NCI-H2227 (cell line): ENCODE results near the gene IMPA2.
"Not testable (repeated sequence)": the region's sequence is repeated elsewhere in the genome, so short reads cannot be mapped to it uniquely, and the experiment has no call there.

Source experiments
- DNase-seq: peaks from one replicate; lab custom pipeline; 2025; ENCODE audit not compliant: unreplicated experiment; lab: John Stamatoyannopoulos, UW

The IMPA2 gene

DNA sequence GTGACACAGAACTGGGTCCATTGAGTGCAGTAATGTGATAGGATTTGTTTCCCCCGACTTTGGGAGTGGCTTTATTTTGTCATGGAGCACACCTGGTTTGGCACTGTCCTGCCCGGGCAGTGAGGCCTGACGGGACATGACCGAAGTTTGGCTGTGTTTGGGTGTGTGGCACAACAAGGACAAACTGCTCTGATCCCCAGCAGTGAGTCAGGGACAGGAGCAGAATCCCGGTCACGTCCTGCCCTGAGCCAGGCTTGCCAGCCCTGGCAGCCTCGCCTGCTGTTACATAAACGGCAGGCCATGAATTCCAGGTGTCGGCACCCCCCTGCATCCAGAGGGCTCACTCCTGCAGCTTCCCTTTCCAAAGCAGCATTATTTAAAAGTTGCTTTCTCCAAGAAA, 45.7 kb downstream of the IMPA2 start:
- DNase-seq: no peak

DNA sequence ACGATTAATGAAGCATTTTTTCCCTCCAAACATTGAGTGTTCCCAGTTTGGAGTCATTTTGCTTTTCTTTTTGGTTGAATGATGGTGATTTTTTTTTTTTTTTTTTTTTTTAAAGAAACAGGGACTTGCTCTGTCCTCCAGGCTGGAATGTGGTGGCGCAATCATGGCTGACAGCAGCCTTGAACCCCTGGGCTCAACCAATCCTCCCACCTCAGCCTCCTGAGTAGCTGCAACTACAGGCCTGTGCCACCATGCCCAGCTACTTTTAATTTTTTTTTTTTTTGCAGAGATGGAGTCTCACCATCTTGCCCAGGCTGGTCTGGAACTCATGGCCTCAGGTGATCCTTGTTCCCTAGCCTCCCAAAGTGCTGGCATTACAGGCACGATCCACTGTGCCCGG, 46.2 kb downstream of the IMPA2 start:
- no peak for DNase-seq

DNA sequence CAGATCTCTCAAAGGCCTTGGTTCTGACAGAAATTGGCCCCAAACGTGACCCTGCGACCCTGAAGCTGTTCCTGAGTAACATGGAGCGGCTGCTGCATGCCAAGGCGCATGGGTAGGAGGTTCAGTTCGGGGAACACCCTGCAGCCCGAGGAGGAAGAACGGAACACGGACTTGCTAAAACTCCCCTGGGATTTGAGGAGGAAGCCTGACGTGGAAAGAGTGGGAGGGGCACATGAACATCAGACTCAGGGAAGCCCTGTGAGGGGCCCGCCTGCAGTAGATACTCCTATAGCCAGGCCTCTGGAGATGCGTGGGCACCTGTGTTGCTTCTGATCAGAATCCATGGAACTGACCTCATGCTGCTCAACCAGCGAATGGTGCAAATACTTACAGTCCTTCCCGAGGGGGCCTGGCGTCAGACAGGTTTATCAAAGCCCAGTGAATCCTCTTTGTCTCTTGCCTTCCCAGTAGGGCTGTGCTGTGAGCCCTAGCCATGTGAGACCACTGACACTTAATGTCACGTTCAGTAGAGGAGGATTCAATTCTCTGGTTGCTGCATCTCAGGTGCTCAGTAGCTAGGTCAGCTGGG, 46.8 kb downstream of the IMPA2 start:
- no peak for DNase-seq

DNA sequence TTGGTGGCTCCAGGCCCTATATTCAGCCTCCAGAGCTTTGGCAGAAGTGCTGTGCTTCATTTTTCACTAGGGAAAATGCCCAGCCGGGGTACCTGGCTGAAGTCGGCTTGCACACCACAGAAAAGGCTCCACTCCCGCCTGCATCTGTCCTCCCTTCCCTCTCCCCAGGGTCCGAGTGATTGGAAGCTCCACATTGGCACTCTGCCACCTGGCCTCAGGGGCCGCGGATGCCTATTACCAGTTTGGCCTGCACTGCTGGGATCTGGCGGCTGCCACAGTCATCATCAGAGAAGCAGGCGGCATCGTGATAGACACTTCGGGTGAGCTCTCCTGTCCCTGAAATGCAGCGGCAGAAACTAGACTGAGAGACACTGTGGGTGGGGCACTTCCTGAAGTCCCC, 47.4 kb downstream of the IMPA2 start:
- DNase-seq: peak; percentile 13

DNA sequence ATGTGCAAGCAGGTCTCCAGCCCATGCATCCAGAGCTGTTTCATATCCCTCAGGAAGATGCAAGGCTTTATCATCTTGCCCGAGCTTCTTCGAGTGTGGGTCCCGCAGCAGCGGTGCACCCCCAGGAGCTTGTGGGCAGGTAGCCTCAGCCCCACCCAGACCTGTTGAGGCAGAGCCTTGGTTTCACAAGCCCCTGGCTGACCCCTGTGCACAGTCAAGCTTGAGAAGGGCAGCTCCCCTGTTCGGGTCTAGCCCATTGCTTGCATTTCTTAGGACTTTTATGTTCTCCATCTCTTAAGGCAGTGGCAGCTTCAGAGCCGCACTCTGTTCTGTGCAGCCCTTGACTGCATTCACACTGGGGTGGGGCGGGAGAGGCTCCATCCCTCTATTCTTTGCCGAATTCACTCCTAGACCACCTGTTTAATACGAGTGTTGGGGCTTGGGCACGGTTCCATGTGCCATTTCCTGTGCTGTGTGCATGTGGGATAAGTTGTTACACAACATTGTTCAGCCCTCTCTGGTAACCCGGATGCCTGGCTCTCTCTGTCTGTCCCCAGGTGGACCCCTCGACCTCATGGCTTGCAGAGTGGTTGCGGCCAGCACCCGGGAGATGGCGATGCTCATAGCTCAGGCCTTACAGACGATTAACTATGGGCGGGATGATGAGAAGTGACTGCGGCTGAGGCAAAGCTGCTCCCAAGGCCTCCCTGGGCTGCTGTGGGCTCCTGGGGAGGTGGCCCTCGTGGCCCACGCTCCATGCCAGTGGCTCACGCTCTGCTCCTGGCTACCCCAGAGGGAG, 48.7 kb downstream of the IMPA2 start:
- no peak for DNase-seq

DNA sequence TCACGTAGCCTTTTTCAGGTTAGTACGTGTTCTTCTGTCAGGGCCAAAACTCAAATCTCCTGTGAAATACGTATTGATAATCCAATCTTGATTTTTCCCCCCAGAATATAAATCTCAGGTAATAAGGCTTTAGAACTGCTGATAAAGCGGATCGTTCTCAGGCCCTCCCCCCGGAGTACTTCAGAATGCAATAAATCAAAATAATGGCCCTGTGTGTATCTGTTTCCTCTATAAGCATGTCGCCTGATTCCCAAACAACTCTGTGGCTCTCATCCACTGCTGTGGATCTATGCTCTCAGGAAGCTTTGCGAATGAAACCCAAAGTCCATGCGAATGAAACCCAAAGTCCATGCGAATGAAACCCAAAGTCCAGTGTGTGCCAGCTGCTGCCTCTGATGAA, 49.4 kb downstream of the IMPA2 start:
- DNase-seq: peak; percentile 16

DNA sequence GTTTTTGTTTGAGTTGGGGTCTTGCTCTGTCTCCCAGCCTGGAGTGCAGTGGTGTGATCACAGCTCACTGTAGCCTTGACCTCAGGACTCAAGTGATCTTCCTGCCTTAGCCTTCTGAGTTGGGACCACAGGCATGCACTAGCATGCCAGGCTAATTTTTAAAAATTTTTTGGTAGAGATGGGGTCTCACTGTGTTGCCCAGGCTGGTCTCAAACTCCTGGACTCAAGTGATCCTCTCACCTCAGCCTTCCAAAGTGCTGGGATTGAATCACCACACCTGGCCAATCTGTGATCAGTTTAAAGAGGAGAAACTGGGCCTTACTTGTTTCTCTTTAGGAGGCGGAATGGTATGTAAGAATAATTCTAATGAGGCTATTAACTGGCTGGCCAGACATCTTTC, 49.9 kb downstream of the IMPA2 start:
- no peak for DNase-seq

DNA sequence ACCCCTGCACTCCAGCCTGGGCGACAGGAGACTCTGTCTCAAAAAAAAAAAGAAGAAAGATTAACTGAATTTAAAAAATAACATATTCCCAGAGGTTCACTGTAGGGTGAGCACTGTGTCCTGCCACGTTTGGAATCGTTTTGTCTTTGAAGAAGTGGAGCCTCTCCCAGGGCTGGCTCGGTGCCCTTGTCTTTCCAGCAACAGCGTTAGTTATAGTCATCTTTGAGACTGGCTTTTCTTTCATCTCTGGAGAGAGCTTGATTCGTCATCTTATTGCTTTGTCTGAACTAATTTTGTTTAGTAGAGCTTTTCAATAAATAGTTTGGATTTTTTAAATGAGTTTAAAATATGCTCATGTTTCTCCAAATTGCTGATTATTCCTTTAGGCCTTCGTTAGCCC, 50.5 kb downstream of the IMPA2 start:
- no peak for DNase-seq

DNA sequence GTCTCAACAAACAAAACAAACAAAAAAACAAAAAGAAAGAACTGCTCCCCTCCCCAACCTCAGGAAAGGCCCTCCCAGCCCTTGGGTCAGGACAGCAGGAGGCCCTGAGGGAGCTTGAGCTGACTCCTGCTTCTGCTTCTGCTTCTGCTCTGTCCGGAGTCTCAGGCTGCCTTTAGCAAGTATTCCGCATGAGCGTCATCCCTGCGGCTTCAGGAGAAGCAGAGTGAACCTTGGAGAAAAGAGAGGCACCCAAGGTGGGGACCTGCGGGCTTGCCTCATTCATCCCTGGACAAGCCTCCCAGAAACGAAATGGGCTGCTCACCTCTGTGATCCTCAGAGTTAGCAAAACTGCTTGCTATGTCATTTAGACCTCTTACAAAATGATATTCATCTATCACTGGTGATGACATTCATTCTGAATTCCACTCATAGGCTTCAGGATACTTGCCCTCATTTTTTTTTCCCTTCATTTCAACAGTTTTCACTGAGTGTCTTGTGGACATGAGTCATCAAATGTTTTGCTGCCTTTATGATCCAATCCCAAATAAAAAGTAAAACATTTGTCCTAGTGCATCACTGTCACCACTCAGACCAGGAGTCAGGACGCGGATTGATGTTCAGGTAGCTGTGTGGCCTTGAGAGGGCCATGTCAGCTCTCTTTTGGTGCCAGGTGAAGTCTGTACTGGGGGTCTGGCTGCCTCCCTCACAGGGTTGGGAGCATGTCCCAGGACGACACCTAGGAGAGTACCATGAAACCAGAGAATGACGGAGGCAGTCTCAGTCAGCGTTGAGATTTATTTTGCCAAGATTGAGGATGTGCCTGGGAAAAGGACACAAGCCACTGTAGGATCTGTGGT, 51.7 kb downstream of the IMPA2 start:
- no peak for DNase-seq

DNA sequence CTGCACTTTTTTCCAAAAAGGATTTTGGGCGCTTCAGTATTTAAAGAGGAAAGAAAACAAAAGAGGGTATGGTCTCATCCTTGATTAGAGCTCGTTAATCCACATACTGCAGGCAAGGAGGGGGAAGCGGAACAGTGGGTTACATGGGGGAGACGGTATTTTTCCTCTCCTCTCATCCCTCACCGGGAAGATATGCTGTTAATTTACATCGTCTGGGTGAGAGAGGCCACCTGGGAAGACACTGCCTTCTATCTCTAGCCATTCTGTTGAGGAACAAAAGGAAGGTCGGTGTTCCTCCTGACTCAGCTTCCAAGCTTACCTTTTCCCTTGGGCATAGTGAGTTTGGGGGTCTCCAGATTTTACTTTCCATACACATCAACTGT, 52.3 kb downstream of the IMPA2 start:
- no peak for DNase-seq

DNA sequence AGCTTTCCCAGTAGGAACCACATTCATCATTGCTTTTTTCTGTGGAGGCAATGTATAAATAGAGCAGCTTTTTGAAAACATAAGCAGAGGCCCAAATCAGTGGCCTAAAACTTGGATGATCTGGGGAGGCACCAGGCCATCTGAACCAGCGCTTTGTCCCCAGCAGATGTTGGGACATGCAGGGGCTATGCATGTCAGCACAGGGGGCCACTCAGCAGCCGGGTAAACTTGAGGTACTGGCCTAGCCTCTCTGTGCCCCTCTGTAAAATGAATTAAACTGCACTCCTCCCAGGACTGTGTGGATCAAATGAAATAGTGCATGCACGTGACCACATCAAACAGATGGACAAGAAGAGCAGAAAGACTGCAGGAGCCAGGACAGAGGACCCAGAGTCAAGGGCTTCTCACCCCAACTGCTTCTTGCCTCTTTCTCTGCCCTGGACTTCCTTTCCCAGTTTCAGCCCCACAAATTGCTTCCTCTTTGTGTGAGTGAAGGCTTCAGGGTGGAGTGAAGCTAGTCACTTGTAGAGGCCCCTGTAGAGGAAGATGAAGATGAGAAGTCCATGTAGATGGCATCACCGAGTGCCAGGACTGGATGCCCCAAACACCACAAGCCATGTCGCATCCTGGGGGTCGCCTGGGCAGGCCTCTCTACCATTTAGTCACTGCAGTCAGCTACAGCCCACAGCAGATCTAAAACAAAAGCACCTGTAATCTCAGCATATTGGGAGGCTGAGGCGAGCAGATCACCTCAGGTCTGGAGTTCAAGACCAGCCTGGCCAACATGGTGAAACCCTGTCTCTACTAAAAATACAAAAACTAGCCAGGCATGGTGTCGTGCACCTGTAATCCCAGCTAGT, 53.2 kb downstream of the IMPA2 start:
- no peak for DNase-seq

DNA sequence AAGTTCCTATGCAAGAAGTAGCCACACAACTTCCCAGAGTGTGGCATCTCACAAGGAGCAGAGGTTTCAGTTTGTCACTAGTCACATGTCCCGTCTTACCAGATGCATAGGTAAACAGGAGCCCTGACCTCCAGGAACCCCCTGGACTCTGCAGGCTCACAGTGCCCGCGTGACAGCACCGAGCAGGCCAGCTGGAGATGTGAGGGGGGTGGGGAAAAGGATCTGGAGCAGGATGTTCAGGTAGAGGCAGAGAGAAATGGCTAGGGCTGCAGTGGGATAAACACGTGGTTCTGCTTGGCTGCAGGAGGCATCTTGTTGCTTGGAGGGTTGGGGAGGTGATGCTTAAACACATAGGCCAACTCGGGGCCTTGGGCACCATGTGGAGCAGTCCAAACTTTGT, 54.2 kb downstream of the IMPA2 start:
- DNase-seq: no peak

DNA sequence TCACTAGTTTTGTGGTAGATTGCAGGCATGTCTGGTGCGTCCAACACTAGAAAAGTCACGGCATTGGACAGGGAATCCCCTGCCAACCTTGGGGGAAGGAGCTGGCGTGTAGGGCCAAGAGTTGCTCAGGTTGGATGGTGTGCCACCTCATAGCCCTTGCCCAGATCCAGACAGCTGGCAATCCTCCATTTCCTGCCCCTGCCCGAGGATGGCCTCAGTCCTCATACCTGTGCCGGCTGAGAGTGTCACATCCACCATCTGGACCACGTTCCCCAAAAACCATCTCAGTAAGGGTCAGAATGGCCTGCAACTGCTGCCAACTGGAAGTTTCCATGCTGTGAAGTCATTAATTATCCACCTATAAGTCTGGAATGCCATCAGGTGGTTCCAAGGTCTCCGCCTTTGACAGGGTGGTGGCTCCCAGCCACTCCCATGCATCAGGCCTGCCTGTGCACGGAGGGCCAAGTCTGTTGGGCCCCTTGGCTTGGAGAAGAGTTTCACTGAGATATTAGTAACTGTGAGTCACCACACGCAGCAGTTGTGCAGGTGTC, 55.0 kb downstream of the IMPA2 start:
- no peak for DNase-seq

DNA sequence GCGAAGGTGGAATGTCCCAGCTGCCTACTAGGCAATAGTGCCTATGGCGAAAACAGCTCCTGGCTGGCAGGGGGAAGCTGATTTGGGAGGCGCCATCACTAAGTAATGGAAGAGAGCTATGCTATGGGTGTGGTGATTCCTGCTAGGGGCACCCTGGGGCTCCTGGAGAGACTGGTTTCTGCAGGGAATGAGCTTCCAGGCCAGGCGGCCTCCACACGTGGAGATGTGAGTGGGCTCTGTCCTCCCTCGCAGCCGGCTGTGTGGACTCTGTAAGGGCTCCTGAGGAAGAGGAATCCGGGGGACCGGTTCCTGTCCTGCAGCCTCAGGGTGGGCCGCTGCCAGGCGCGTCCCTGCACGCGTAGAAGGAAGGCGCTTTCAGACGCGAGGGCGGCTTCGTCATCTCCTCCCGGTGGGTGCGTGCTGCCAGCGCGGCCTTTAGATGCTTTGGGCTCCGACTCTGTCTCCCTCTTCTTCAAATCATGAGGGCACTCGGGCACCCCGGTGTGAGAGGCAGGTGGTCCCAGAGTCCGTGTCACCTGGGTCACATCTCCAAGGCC, 56.9 kb downstream of the IMPA2 start:
- peak; percentile 14 for DNase-seq

DNA sequence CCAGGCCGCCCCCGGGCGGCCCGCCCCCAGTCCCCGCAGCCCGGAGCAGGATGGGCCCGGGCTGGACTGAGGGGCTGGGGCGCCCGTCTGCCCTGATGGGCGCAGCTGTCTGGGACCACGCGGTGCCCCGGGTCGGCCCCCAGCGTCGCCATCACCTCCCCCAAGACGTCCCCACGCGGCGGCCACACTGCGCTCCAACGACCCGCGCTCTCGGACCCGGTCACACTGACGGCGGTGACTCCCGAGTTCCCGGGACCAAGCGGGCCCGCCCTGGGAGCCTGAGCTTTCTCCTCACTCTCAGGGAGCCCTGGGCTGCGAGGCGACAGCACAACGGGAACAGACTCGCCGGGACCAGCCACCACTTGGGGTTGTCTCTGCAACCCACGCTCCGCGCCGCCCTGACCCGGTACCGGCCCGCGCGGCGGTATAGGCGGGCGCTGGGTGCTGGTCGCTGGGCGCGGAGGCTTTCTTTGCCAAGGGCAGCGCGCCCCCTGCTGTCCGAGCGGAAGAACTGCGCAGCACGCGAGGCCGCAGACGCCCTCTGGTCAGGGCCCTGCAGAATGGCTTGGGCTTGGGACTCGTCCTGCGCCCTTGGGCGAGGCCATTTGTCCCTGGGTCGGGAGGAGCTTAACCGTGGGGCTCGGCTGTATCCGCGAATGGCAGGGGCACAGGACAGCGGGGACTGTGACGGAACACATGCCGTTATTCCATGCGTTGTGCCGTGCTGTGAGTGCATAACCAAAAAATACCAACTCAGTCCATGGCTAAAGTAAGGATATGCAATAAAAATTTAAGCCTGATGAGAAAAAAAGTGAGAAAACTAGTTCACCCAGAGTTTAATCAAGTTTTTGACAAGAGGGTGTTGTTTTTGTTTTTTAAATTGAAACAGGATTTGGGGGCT, 57.6 kb downstream of the IMPA2 start:
- peak; percentile 87 for DNase-seq

DNA sequence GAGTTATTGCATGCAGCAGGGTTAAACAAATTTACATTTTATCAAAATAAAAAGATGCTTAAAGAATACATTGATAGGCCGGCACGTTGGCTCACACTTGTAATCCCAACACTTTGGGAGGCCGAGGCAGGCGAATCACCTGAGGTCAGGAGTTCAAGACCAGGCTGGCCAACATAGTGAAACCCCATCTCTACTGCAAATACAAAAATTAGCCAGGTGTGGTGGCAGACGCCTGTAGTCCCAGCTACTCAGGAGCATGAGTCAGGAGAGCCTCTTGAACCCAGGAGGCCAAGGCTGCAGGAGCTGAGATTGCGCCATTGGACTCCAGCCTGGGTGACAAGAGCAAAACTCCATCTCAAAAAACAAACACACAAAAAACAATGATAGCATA, 58.2 kb downstream of the IMPA2 start:
- DNase-seq: not testable (repeated sequence)

DNA sequence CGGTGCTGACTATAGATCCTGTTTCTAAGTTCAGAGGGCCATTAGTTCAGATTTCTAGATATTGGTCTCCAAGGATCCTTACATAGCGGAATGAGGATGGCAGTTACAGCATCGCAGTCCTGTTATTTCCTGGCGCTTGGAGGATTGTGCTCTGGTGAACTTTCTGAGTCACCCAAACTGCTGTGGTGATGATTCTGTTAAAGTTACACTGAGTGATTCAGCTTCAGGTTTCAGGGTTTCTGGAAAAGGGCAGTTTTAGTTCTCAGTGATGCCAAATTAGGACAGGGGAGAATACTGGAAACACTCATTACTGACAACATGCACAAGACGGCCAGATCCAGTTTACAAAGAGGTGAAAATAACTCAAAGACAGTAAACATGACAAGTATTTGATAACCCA, 60.3 kb downstream of the IMPA2 start:
- DNase-seq: no peak

DNA sequence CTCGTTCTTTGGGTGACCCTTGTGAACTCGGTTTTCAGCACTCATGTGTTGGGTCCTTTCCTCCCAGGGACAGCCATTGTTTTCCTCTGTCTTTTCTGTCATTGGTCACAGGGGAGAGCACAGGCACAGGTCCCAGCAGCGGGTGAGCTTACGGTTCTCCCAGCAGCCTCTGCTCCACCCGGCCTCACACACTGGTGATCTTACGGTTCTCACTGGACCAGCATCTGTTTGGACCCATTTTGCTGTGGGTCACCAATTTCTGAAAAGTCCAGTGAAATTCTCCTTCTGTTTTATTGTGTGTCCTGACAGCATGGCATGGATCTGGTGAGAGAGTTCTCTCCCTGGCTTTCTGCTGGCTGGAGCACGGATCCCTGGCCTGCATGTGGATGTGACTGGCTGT, 62.5 kb downstream of the IMPA2 start:
- no peak for DNase-seq

DNA sequence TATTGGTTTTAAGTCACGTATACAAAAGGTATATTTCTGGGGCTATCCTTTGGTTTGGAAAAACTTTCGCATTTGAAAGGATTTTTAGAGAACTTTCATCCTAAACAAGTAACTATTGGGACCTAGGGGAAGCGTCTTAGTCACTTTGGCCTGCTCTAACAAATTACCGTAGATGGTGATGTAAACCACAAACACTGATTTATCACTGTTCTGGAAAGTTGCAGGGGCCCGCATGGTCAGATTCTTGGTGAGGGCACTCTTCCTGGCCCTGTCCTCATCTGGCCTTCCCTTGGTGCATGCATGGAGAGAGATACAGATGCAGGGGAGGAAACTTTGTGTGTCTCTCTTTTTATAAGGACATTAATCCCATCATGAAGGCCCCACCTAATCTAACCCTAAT, 63.3 kb downstream of the IMPA2 start:
- no peak for DNase-seq
